Cardiac muscle cell (in vitro differentiated cells and primary cell): Measurements from ENCODE around the gene ZNF410. TPM values are rescaled to one million over a fixed set of nuclear protein-coding genes. Genes with fewer than 3 reads are reported as not detected.
"Not testable (repeated sequence)": the region's sequence is repeated elsewhere in the genome, so short reads cannot be mapped to it uniquely, and the experiment has no call there.

Experiments used
- DNase-seq, 2 donors: peaks; one replicate each; pipeline versions ENCODE4 v3.0.0 to v3.0.0-alpha.2; 2010 to 2017; ENCODE audit warnings: low read depth in 1 of 2, low spot score in 1 of 2
- H3K27ac ChIP-seq: fragments of 200-600 bp; sonication (generic); 2 replicates; pipeline ENCODE4 v1.5.1; 2016
- H3K27me3 ChIP-seq: fragments of 200-600 bp; sonication (generic); 2 replicates; pipeline ENCODE4 v1.6.0; 2016; ENCODE audit warnings: control low read depth
- H3K36me3 ChIP-seq: fragments of 200-600 bp; sonication (generic); 2 replicates; pipeline ENCODE4 v1.5.1; 2016; ENCODE audit warnings: control low read depth
- H3K4me1 ChIP-seq: fragments of 200-600 bp; sonication (generic); 2 replicates; pipeline ENCODE4 v1.8.1; 2017; ENCODE audit warnings: low read depth, mild to moderate bottlenecking, mixed run types
- H3K4me3 ChIP-seq: fragments of 200-600 bp; sonication (generic); 2 replicates; pipeline ENCODE4 v1.5.1; 2016; ENCODE audit warnings: mild to moderate bottlenecking
- H3K9me3 ChIP-seq: fragments of 200-600 bp; sonication (generic); 2 replicates; pipeline ENCODE4 v1.5.1; 2017; ENCODE audit warnings: low read depth, mild to moderate bottlenecking, control low read depth
- CTCF ChIP-seq: IDR thresholded peaks from 2 replicates; pipeline ENCODE4 v1.5.1; 2012; ENCODE audit warnings: low read depth, mild to moderate bottlenecking, low read length
- polyA plus RNA-seq: library from polyadenylated mRNA; unstranded; fragments of >200 nt; fragmentation: Nextera tagmentation; extraction: Ambion mirVana; gene quantifications from 2 replicates; pipeline ENCODE4 v1.2.1, GENCODE V29; 2016
- total RNA-seq: library from RNA; depleted of rRNA; stranded (reverse); fragments of >200 nt; gene quantifications from 2 replicates; pipeline ENCODE4 v1.2.3, GENCODE V29; 2016

The ZNF410 gene
- total RNA-seq: 29.9 and 32.1 TPM in 2 replicates
- polyA plus RNA-seq: 32.9 and 39.0 TPM in 2 replicates

DNA sequence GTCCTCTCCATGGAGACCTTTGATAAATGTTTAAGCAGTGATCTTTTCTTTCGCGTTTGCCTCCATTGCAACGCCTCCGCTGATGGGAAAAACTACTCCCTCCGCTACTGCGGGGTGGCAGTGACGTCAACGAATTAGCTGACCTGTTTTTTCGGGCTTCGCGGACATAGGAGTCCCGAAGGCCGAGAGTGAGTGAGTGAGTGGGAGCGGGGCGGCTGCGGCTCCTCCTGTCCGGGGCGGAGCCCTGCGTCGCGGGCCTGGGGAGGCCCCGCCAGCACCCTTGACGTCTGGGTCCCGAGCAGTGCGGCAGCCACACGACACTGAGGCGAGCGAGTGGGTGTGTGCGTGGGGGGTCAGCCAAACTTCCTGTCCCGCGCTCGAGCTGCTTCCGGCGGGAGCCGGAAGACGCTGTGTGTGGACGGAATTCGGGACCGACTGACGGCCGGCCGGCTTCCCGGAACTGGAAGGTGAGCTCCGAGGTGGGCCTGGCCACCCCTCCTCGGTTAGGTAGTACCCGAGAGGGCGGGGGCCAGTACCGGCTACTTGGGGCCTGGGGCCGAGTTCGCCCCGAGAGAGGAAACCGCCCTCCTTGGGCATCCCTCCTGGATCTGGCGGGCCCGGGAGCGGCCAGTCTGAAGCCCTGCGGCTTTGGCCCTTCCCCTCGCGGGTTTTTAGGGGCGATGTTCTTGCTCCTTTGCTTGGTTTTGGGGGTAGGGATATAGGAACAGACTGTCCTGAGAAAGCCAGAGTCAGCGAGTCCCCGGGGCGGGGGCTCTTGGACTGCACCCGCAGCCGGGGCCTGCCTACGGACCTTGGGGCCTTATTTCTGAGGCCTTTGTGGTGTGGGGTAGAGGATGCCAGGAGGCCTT lies at the start of gene ZNF410:
TSS of gene ZNF410 (plus strand) at position 411 of the 869 bp plus-strand sequence. CDS start 5,317 bp downstream, outside the sequence.
- no peaks in the 10 kb centered on the region for H3K9me3 ChIP-seq
- H3K27ac ChIP-seq: peak within 1 kb of the TSS; percentile 92
- H3K27me3 ChIP-seq: no peaks in the 10 kb centered on the region
- H3K36me3 ChIP-seq: no peaks in the 10 kb centered on the region
- TF ChIP-seq CTCF: no peak
- peaks cover 16% of the 10 kb centered on the region for H3K4me1 ChIP-seq
- peak within 1 kb of the TSS; percentile 77 for H3K4me3 ChIP-seq
- peak; percentile 95 to 99 for DNase-seq

DNA sequence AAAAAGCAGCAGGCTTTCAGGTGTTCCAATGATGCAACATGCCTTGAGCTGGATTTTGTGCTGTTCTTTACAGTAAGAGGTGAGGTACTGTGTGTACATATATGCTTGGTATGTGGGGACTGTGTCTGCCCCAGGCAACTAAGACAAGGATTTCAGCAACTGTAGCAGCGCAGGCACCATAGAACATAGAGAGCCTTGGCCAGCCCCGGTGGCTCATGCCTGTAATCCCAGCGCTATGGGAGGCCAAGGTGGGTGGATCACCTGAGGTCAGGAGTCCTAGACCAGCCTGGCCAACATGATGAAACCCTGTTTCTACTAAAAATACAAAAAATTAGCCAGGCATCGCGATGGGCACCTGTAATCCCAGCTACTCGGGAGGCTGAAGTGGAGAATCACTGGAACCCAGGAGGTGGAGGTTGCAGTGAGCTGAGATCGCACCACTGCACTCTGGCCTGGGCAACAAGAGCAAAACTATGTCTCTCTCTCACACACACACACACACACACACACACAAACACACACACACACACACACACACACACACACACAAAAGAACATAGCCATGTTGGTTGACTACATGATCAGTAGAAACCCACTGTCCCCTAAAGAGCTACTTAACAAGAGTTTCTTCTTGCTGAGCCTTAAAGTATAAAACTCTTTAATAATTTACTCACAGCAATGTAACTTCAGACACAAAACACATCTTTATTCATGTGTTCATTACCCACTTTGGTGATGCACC lies 48.2 kb upstream of the ZNF410 start:
- H3K27me3 ChIP-seq, H3K9me3 ChIP-seq, H3K36me3 ChIP-seq, DNase-seq, H3K4me1 ChIP-seq, H3K27ac ChIP-seq, H3K4me3 ChIP-seq: not testable (repeated sequence)

- Histone ChIP-seq H3K27me3 (no peaks in the 10 kb centered on the region), H3K36me3 (no peaks in the 10 kb centered on the region), H3K4me1 (no peaks in the 10 kb centered on the region), H3K9me3 (no peaks in the 10 kb centered on the region), H3K4me3 (no peak overlapping the region), H3K27ac (no peak overlapping the region)
- DNase-seq: no peak
- TF ChIP-seq CTCF: no peak
Measured at GRCh38 chr14:73842201-73842600, 44.5 kb upstream of the ZNF410 start.

GRCh38 chr14:73842851-73843250 lies 43.8 kb upstream of the ZNF410 start:
- Histone ChIP-seq H3K4me1 (no peaks in the 10 kb centered on the region), H3K27me3 (no peaks in the 10 kb centered on the region), H3K4me3 (no peak overlapping the region), H3K36me3 (no peaks in the 10 kb centered on the region), H3K9me3 (no peaks in the 10 kb centered on the region), H3K27ac (no peak overlapping the region)
- DNase-seq: peak in 1 of 2 donors; percentile 17
- TF ChIP-seq CTCF: no peak

- H3K27me3 ChIP-seq: no peaks in the 10 kb centered on the region
Measured at GRCh38 chr14:73843296-73843695, 43.4 kb upstream of the ZNF410 start.

More at GRCh38 chr14:73843296-73843695, 43.4 kb upstream of the ZNF410 start:
- Histone ChIP-seq H3K4me1 (no peaks in the 10 kb centered on the region), H3K36me3 (no peaks in the 10 kb centered on the region), H3K27ac (no peak overlapping the region), H3K9me3 (no peaks in the 10 kb centered on the region), H3K4me3 (no peak overlapping the region)
- DNase-seq: no peak
- no peak for TF ChIP-seq CTCF
